Measurements from ENCODE around the gene ANKS1A.
"Not testable (repeated sequence)": the region's sequence is repeated elsewhere in the genome, so short reads cannot be mapped to it uniquely, and the experiment has no call there.

The ANKS1A gene

DNA sequence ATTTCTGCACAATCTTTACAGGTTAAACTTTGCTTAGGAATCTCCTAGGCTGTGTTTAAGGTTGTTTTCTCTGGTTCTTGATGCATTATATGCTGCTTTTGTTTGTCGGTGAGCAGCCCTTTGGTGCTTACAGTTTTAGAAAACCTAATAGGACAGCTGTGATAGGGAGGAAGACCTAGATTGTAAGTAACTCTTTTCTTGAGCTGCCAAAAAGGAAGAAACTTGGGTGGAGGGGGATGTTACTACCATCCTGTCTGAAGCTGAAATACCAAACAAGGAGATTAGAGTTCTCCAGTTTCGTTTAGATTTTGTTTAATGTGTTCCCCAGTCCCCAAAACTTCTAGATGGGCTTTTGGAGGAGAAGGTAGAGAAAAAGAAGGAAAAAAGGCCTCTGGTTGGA, 72.0 kb downstream of the ANKS1A start:
- no peak for DNase-seq

DNA sequence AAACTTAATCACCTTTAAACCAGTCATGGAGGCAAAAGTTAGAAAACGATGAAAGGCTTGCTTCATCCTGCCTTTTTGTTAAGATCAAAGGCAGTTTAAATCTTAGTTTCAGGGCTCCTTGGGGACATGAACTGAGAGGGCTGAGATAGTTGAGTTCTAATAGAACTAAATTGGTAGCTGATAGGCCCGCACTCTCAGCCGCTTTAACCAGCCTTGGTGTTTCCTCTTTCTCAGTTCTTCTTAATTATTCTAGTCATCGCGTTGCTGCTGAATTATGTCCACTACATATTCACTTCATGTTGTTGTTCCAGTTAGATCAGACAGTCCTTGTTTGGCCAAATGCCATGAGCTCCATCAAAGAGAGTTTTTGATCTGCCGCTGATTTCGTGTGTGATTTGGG, 72.5 kb downstream of the ANKS1A start:
- no peak for DNase-seq

DNA sequence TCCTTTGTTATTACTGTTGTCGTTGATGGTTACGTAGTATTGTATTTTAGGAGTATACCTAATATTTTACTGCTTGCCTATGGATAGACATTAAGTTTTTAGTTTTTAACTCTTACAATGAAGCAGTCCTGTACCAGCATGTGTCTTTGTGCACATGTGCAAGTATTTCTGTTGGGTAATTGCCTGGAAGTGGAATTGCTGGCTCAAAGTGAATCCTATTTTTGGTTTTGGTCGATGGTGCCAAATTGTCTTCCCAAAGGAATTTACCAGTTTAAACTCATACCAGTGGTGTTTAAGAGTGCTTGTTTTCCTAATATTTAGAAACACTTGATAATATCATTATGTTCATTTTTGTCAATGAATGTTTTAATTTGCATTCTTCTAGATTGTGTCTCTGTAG, 75.5 kb downstream of the ANKS1A start:
- no peak for DNase-seq

DNA sequence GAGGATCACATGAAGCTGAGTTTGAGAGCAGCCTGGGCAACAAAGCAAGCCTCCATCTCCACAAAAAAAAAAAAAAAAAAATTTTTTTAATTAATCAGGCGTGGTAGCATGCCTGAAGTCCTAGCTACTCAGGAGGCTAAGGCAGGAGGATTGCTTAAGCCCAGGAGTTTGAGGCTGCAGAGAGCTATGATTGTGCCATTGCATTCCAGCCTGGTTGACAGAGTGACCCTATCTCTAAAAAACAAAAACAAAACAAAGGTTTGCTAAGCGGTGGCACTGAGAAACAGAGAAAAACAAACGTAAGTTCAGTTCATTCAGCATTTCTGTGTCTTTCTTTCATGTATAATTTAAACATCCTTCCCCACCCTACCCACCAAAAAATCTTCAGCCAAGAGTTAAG, 78.4 kb downstream of the ANKS1A start:
- no peak for DNase-seq

DNA sequence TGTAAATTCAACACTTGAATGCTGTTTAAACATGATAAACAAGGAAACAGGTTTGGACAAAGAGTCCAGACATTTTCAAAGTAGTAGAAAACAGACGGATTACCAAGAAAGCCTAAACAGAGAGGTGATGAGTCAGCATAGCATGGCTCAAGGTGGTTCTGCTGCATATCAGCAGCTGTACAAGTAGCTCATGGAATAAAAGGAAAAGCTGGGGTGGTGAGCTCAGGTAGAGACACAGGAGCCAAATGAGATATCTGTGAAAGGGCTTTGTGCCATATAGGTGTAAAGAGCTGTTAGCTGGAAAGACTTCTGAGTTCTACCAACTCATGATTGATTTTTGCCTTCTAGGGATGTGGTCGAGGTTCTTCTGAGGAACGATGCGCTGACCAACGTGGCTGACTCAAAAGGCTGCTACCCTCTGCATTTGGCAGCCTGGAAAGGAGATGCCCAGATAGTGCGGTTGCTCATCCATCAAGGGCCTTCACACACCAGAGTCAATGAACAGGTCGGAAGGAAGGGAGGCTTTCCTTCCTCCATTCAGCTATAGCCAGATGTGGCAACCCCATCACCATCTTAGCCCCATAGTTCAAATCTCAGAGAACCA, 80.7 kb downstream of the ANKS1A start:
- DNase-seq, result no peak

DNA sequence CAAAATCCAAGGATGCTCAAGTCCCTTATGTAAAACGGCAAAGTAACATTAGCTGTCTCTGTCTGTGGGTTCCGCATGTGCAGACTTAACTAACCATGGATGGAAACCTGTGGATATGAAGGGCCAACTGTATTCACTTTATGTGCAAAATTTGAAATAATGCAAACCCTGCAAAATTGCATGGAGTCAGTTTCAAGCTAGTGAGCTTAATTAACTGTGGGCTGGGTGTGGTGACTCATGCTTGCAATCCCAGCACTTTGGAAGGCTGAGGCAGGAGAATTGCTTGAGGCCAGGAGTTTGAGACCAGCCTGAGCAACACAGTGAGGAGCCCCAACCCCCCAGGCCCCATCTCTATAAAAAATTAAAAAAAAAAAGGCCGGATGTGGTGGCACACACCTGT, 81.4 kb downstream of the ANKS1A start:
- no peak for DNase-seq

DNA sequence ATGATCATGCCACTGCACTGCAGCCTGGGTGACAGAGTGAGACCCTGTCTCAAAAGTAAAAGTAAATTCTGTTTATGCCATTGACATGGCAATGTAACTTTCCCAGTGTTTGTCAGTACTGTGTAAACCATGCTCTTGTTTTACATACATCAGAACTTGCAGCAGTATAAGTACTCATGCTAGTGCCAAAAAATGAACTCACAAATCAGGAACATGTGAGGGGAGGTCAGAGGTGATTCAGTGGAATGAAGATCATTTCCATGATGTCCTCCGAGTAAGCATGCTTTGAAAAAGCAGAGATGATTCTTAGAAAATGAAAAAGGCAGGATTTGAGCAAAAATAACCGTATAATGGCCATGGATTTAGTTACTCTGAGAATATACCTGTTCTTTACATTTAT, 81.9 kb downstream of the ANKS1A start:
- no peak for DNase-seq

DNA sequence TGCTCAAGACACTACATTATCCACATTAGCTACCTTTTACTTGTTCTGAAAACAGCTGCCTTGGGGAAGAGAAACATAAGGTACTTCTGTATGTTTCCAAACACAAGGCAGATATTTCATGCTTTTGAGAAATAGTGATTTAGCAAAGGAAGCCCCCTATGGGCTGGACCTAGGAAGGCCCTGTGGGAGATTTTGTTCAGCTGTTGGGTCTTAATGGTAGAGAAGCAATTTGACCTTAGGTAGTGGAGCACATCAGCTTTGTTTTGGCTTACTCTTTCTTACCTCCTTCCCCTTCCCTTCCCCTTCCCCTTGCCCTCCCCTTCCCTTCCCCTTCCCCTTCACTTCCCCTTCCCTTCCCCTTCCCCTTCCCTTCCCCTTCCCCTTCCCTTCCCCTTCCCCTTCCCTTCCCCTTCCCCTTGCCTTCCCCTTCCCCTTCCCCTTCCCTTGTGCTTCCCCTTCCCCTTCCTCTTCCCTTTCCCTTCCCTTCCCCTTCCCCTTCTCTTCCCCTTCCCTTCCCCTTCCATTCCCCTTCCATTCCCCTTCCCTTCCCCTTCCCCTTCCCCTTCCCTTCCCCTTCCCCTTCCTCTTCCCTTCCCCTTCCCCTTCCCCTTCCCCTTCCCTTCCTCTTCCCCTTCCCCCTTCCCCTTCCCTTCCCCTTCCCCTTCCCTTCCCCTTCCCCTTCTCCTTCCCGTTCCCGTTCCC, 84.6 kb downstream of the ANKS1A start:
- DNase-seq, result no peak

DNA sequence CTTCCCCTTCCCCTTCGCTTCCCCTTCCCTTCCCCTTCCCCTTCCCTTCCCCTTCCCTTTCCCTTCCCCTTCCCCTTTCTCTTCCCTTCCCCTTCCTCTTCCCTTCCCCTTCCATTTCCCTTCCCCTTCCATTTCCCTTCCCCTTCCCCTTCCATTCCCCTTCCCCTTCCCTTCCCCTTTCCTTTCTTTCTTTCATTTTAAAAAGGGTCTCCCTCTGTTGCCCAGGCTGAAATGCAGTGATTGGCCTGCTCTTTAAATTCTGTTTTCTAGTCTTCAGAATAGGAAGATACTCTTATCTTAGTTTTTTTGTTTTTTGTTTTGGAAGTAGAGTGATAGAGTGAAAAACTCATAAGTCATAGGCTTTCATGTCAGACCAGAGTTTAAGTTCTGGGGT, 85.2 kb downstream of the ANKS1A start:
- DNase-seq, result no peak

DNA sequence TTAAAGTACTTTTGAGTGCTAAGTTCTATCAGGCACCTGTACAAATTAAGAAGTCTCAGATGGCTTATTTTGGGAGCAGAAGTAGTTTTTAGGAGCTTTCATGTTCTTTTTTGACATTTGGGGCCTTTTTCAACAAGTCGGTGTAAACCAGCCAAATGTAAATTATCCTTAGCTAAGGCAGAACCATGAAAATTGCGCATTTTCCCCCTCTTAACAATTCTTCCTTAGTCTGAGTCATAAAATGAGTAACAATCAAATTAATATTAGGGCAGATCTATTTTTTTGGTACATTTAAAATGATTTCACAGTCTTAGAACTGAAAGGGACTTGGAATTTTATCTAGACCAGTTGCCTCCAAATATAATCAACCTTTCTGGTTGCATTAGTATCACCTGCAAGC, 87.2 kb downstream of the ANKS1A start:
- no peak for DNase-seq

DNA sequence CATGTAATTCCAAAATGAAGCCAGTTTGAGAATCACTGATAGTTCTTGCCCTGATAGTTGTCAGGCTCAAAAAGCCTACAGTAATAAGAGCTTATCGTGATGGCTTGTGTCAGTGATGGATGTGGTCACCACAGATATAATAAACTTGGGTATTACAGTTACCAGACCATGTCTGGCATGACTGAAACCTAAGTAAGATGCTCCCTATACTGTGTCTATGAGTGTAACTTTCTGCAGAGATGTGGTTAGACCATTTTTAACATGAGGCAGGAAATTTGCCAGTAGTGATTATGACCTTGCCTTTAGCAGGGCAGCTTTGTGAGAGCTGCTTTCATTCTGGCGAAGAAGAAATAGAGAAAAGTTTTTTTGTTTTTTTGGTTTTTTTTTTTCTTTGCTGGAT, 90.2 kb downstream of the ANKS1A start:
- no peak for DNase-seq

DNA sequence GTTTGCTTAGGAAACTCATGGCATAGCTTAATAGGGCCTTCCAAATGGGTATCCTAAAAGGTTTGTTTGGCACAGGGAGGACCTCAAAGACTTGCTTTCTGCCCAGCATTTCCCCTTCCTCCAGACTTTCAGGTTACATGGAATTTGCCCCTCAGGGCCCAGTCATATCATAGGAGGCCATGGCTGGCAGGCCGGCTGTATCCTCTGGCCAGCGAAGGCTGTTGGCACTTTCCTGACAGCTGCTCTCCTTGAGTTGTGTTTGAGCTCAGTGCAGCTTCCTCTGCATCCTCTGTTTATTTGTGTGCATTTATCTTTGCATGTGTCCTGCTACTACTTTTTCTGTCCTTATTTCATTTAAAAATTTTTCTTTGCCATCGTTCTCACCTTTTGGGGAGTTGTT, 90.9 kb downstream of the ANKS1A start:
- DNase-seq, result no peak

DNA sequence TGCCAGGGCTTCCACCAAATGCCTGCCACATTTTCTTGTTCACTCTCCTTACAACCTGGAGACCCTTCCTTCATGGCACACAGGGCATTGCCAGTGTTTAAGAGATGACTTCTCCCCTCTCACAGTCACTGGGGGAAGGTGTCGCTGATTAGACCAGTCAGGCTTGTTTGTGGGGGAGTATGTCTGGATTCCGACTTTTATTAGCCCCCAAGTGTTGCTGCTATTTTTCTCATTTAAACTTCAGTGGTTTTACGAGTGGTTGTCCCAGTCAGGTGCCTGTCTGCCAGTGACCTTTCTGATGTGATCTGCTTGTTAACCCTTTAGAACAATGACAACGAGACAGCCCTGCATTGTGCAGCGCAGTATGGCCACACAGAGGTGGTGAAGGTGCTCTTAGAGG, 92.3 kb downstream of the ANKS1A start:
- no peak for DNase-seq

DNA sequence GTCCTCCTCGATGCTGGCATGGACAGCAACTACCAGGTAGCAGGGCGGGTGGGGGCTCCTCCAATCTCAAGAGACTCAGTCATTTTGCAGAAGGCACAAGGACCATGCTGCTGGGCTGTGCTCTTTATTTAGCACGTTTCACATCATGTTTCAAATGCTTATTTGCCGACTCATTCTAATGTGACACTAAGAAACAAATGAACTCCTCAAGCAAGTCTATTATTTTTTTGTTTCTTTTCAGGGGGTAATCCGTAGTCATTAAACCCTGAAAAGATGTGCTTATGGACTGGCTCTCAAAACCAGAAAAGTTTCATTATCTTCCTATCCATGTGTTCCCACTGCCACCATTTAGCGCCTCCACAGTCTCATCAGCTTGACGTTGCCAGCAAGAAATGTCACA, 92.9 kb downstream of the ANKS1A start:
- no peak for DNase-seq

DNA sequence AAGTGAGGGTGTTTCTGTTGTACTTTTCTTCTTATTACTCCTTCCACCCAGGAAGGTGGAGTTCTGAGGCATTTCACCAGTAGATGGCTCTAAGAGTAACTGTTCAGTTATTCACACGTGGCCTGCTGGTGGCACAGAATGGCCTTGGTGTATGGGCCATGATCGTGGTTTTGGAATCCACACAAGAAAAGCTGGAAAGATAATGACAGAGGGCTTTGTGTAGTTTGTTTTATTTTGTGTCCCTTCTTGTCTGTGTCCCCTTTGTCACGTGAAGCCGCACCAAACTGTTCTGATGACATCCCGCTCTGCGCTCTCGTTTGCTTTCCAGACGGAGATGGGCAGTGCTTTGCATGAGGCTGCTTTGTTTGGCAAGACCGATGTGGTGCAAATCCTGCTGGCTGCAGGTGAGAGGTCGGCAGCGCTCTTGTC, 93.4 kb downstream of the ANKS1A start:
- peak; percentile 76 for DNase-seq

DNA sequence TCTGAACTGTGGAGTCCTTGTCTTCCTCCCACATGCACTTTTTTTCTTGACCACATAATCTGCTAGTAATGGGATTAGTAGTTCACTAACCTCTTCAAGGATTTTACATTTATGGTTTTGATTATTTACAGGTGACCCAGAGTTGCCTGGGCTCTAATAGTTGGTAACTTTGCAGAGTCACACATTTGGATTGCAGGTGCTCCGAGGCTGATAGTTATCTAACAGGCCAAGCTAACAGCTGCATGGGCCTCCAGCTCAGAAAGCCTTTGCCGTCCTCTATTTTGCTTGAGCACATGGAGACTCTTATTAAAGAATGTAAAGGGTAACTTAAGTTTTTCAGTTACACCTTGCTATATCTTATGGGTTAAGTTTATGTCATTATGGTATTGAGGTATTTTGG, 95.4 kb downstream of the ANKS1A start:
- DNase-seq, result no peak

DNA sequence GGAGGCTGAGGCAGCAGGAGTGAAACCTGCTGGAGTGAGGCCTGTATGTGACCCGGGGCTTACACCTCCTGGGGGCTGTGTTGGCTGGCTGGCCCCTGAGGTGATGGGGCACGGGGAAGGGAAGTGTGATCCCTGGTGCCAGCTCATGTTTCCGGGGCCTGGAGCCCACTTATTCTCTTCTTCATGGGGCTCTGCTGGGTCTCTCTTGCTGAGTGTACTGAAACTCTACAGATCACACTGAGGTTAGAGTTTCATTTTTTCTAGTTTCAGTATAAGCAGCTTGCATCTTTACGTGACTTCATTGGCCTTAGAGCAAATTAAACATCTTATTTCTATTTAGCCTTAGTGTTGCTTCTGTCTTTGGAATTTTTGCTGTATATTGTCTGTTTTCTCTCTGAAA, 96.2 kb downstream of the ANKS1A start:
- DNase-seq, result no peak

DNA sequence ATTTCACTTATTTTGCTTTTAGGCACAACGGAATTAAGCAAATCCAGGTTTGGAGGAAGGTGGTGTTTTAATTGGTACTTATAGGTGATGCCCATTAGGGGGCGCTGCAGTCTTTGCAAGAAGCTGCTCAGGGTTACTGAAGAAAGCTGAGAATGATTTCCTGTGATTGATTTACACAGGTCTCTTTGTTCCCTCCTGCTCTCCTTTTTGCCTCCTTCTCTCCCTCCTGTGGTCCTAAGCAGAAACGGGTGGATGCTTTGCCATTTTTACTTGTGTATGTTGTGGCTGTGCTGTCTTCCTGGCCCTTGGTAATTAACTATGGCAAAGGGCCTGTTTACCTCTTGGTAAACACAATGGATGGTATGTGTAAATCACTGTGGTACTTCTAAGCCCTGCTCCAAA, 97.8 kb downstream of the ANKS1A start:
- peak; percentile 84 for DNase-seq

DNA sequence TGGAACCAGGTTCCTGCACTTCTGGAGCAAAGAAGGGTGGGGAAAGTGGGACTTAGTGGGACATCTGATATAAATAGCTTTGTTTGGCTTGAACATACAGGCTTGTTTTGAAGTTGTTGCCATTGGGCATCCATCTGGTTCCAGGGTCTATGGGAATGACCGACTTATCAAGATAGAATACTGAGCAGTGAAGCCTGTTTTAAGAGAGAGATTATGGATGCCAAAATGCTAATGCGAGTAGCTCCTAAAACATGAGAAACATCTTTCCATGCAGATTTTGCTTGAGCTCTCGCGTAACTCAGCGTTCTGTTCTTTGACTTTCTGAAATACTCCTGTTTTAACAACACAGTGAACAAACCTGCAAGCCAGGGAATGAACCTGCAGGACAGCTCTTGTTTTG, 98.5 kb downstream of the ANKS1A start:
- DNase-seq, result no peak

DNA sequence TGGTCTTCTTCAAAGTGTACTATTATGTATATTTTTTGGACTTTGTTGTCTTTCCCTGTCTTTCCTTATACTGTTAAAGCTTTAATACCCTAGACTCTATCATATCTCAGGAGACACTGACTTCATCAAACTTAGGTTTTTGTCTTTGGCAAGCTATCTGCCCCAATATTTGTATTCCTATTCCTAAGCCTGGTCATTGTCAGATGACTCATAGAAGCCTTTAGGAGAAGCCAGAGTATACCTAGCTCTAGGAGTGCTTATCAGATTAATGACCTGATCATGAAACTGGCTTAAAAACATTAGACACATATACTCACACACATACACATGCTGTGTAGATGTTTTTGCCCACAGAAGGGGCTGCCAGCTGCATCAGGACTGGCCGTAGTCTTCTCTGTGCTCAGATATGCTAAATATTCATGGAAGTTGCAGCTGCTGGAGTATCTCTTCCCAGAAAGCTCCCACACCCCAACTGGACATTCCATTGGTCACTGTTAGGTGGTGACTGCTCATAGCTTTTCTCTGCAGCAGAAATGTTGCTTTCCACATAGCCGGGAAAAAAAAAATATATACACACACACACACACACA, 102.0 kb downstream of the ANKS1A start:
- no peak for DNase-seq

DNA sequence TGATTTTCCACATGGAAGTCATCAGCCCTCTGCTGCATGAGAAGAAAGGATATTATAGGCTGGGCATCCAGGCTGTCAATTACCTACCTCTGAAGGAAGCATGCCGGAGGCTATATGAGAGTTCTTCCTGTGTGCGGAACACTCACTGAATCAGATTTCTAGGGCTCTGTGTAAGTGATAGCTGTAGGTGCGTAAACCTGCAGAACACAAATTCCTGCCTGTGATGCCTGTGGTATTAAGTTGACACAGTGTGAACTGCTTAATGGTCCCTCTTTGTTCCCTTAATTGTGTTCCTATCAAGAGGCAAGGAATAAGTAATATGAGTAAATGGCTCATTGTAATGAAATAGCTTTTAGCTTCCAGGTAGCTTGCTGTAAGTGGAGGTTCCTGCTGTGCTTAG, 103.3 kb downstream of the ANKS1A start:
- no peak for DNase-seq

DNA sequence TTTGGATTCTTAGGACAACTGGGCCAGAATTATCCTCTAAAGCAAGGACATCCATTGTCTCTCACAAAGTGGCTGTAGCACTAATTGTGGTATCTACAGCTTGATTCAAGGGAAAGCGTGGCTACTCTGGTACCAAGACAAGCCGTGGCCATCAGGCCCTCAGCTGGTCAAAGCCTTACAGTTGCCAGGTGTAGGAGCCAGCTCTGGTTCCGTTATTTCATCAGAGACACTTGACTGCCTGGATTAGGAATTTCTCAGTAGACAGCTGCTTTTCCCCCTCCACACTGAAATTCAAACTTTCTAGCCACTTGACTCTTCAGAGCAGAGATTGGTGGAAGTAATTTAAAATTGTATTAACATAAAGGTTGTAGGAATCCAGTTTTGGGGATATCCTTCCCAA, 104.2 kb downstream of the ANKS1A start:
- DNase-seq, result no peak

DNA sequence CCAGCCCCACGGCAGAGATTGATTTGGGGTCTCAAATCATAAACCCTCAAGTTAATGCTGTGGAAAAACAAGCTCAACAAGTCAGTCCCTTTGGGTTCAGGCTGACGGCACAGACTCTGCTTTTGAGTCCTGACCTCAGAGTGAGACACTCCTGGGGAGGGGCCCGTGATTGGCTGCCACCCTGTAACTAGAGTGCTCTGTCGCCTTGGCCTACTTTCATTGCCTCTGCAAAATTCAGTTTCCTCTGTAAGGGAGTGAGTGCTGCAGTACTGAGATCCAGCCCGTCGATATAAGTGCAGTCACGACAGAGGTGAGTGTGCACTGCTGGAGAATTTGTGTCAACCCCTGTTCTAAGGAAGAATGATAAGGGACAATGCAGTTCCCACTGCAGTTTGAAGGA, 105.6 kb downstream of the ANKS1A start:
- DNase-seq, result no peak

DNA sequence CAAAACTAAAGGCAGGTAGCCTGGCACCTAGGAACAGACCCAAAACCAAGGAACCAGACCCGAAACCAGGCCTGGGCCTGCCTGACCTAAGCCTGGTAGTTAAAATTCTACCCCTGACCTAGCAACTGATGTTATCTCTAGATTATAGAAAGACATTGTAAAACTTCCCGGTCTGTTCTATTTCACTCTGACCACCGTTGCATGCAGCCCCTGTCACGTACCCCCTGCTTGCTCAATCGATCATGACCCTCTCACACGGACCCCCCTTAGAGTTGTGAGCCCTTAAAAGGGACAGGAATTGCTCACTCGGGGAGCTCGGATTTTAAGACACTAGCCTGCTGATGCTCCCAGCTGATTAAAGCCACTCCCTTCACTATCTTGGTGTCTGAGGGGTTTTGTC, 109.4 kb downstream of the ANKS1A start:
- DNase-seq, result not testable (repeated sequence)

DNA sequence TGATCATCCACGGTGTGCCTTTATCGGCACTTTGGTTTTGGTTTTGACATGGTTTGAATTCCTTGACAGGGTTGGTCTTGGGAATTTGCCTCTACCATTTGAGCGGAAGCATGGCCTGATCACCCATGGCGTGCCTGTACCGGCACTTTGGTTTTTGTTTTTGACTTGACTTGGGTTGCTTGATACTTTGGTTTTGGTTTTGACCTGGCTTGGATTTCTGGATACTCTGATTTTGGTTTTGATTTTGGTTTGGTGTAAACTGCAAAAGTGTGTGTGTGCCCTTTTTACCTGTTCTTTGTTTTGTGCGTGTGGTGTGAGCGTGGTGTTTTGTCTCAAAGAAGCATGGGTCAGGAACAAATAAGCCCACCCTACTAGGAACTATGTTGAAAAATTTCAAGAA, 110.1 kb downstream of the ANKS1A start:
- not testable (repeated sequence) for DNase-seq

Measured in midbrain (tissue), 1 donor.